Thoracic aorta (tissue), 2 donors: ENCODE results near the gene HP1BP3. TPM values are rescaled to one million over a fixed set of nuclear protein-coding genes. Genes with fewer than 3 reads are reported as not detected.

ENCODE experiments used
- ATAC-seq: fragments of 150-250 bp; one replicate; pipeline ENCODE4 v1.8.0; 2017; ENCODE audit warnings: low read depth; ENCODE audit not compliant: insufficient number of reproducible peaks, low FRiP score
- DNase-seq: peaks from one replicate; pipeline ENCODE4 v3.0.0-alpha.2; 2020; ENCODE audit warnings: low spot score
- H3K27ac ChIP-seq, 2 donors: fragments of 200-600 bp; sonication (generic); 1 replicate in 1 of 2; 2 replicates in 1 of 2; pipeline ENCODE4 v1.5.1; 2016; ENCODE audit warnings: mild to moderate bottlenecking in 2 of 2, moderate library complexity in 2 of 2
- H3K27me3 ChIP-seq: fragments of 200-600 bp; sonication (generic); replicated peaks from 2 replicates; pipeline ENCODE4 v1.6.0; 2016; ENCODE audit warnings: mild to moderate bottlenecking; ENCODE audit not compliant: insufficient read depth
- H3K36me3 ChIP-seq: fragments of 200-600 bp; sonication (generic); one replicate; pipeline ENCODE4 v1.5.1; 2016
- H3K4me1 ChIP-seq, 2 donors: fragments of 200-600 bp; sonication (generic); 1 replicate in 1 of 2; 2 replicates in 1 of 2; pipeline versions ENCODE4 v1.5.1 to v1.6.0; 2016; ENCODE audit warnings: low read depth in 2 of 2, mild to moderate bottlenecking in 1 of 2; ENCODE audit not compliant: control insufficient read depth in 1 of 2
- H3K4me3 ChIP-seq: fragments of 200-600 bp; sonication (generic); 2 replicates; pipeline ENCODE4 v1.5.1; 2016; ENCODE audit warnings: mild to moderate bottlenecking
- H3K9me3 ChIP-seq: fragments of 200-600 bp; sonication (generic); 2 replicates; pipeline ENCODE4 v1.5.1; 2016
- total RNA-seq, 2 donors: library from RNA; depleted of rRNA; stranded (reverse); fragments of >200 nt; gene quantifications; one replicate each; pipeline versions ENCODE4 v1.1.0 to v1.2.3, GENCODE V29; 2016
- TF ChIP-seq, protein P1 (sequence below): fragments of 200-600 bp; sonication (generic); IDR thresholded peaks from one replicate; pipeline ENCODE4 v1.5.1; 2019; ENCODE audit warnings: antibody characterized with exemption

HP1BP3 gene, protein sequence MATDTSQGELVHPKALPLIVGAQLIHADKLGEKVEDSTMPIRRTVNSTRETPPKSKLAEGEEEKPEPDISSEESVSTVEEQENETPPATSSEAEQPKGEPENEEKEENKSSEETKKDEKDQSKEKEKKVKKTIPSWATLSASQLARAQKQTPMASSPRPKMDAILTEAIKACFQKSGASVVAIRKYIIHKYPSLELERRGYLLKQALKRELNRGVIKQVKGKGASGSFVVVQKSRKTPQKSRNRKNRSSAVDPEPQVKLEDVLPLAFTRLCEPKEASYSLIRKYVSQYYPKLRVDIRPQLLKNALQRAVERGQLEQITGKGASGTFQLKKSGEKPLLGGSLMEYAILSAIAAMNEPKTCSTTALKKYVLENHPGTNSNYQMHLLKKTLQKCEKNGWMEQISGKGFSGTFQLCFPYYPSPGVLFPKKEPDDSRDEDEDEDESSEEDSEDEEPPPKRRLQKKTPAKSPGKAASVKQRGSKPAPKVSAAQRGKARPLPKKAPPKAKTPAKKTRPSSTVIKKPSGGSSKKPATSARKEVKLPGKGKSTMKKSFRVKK
- 100 to 1,000 TPM; 186 to 189 TPM for total RNA-seq

DNA sequence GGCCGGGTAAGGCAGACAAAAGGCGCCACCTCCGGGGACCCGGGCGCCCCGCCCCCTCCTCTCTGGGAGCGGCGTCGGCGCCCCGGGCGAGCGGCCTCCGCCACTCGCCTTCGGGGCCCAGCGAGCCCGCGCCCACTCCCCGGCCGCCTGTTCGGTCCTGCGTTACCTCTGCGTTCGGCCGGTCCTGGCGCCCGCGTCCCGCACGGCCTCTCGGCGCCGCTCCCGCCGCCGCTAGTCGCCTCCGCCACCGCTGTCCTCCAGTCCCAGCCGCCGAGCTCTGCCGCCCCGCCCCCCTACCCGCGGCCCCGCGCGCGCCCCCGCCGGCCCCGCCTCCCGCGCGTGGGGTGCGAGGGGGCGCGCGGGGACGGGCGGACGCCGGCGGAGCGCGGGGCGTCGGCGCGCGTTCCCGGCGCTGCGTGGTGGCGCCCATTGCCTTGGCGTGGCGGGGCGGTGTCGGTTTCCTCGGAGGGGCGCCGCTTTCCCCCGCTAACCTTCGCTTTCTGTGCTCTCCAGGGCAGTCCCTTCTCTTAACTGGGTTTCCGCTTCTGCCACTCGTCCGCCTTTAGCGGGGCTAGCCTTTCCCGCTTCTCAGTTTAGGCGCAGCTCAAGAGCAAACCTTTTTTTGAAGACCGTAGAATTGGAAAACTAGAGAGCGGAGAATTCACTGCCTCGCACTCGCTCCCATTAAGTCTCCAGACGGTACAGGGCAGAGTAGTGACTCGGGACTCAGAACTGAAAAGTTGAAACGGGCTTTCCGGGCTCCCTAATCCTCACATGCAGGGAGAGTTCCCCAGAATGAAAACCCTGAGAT is at the start of gene HP1BP3:
Gene HP1BP3, minus strand, starts transcription at position 279 of the 811 bp plus-strand sequence. CDS start 6,867 bp downstream, outside the sequence.
- H3K27ac ChIP-seq = peak within 1 kb of the TSS; percentile 81 to 97
- H3K36me3 ChIP-seq = no peaks in the 10 kb centered on the region
- H3K9me3 ChIP-seq = no peaks in the 10 kb centered on the region
- peaks cover 8 to 40% of the 10 kb centered on the region in 2 donors for H3K4me1 ChIP-seq
- peak; percentile 9 for DNase-seq
- peak within 1 kb of the TSS; percentile 77 for H3K4me3 ChIP-seq
- ATAC-seq = peak; percentile 85
- TF ChIP-seq, protein P1, sequence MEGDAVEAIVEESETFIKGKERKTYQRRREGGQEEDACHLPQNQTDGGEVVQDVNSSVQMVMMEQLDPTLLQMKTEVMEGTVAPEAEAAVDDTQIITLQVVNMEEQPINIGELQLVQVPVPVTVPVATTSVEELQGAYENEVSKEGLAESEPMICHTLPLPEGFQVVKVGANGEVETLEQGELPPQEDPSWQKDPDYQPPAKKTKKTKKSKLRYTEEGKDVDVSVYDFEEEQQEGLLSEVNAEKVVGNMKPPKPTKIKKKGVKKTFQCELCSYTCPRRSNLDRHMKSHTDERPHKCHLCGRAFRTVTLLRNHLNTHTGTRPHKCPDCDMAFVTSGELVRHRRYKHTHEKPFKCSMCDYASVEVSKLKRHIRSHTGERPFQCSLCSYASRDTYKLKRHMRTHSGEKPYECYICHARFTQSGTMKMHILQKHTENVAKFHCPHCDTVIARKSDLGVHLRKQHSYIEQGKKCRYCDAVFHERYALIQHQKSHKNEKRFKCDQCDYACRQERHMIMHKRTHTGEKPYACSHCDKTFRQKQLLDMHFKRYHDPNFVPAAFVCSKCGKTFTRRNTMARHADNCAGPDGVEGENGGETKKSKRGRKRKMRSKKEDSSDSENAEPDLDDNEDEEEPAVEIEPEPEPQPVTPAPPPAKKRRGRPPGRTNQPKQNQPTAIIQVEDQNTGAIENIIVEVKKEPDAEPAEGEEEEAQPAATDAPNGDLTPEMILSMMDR = no peak
- H3K27me3 ChIP-seq = no peaks in the 10 kb centered on the region

DNA sequence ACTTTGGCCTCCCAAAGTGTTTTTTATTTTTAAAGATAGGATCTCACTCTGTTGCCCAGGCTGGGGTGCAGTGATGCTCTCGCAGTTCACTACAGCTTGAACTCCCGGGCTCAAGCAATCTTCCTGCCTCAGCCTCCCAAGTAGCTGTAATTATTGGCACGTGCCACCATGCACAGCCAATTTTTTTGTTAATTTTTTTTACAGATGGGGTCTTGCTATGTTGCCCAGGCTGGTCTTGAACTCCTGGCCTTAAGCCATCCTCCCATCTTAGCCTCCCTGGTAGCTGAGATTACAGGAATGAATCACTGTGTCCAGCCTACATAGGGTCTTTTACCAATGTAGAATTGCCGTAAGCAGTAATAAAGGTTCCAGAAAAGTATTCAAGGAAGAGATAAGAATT is 49.1 kb upstream of the HP1BP3 start:
- H3K36me3 ChIP-seq = no peaks in the 10 kb centered on the region
- no peaks in the 10 kb centered on the region for H3K9me3 ChIP-seq
- TF ChIP-seq, protein P1 = no peak
- no peaks in the 10 kb centered on the region for H3K4me1 ChIP-seq
- DNase-seq (no peak), ATAC-seq (no peak)
- no peak overlapping the region for H3K4me3 ChIP-seq
- no peak overlapping the region for H3K27ac ChIP-seq
- no peaks in the 10 kb centered on the region for H3K27me3 ChIP-seq

DNA sequence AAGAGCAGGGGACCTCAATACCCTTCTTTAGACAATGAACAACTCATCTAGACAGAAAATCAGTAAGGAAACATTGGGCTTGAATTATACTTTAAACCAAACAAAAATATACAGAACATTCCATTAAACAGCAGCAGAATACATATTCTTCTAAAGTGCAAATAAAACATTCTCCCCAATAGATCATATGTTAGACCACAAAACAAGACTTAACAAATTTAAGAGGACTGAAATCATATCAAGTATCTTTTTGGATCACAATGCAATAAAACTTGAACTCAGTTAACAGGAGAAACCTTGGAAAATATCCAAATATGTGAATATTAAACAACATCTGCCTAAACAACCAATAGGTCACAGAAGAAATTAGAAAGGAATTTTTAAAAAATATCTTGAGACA is 47.7 kb upstream of the HP1BP3 start:
- Histone ChIP-seq H3K27me3 (no peaks in the 10 kb centered on the region), H3K9me3 (no peaks in the 10 kb centered on the region), H3K36me3 (no peaks in the 10 kb centered on the region), H3K4me1 (no peaks in the 10 kb centered on the region), H3K27ac (no peak overlapping the region), H3K4me3 (no peak overlapping the region)
- no peak for DNase-seq
- ATAC-seq = no peak
- TF ChIP-seq, protein P1 = no peak

DNA sequence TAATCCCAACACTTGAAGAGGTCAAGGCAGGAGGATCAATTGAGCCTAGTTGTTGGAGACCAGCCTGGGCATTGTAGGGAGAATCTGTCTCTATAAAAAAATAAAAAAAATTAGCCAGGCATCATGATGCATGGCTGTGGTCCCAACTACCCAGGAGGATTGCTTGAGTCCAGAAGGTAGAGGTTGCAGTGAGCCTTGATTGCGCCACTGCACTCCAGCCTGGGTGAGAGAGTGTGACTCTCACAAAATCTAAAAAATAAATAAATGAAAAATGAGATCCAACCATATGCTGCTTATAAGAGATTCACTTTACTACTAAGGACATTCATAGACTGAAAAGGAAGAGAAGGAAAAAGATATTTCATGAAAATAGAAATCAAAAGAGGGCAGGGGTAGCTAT is 47.1 kb upstream of the HP1BP3 start:
- ATAC-seq = no peak
- DNase-seq = no peak
- TF ChIP-seq, protein P1 = no peak
- Histone ChIP-seq H3K36me3 (no peaks in the 10 kb centered on the region), H3K27me3 (no peaks in the 10 kb centered on the region), H3K4me3 (no peak overlapping the region), H3K27ac (no peak overlapping the region), H3K9me3 (no peaks in the 10 kb centered on the region), H3K4me1 (no peaks in the 10 kb centered on the region)

DNA sequence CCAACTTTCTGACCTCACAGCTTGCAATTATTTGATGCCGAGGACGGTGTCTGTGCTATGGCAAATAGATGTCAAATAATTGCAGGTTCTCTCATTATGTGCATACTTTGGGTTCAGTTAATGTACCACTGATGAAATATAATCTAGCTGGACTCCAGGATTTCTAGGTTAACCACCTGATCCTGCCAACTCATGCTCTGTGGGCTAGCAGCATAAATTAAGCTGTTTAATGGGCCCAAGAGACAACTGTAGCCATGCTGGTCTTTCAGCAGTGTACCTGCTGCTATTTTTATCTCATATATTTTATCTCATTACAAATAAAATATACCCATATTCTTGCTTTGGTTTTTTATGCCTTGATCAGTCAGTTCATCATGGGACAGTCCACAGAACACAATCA is 43.3 kb upstream of the HP1BP3 start:
- Histone ChIP-seq H3K4me1 (no peaks in the 10 kb centered on the region), H3K36me3 (peaks cover 9% of the 10 kb centered on the region), H3K27me3 (no peaks in the 10 kb centered on the region), H3K9me3 (no peaks in the 10 kb centered on the region), H3K27ac (no peak overlapping the region), H3K4me3 (no peak overlapping the region)
- DNase-seq (no peak), ATAC-seq (no peak)
- TF ChIP-seq, protein P1 = no peak
